CD4-positive, alpha-beta T cell treated with Interferon alpha-2 for 1 hour (primary cell): ENCODE results near the gene SH3D19.
"Not testable (repeated sequence)": the region's sequence is repeated elsewhere in the genome, so short reads cannot be mapped to it uniquely, and the experiment has no call there.

ENCODE experiments used
- DNase-seq, 2 donors: peaks; one replicate each; pipeline ENCODE4 v3.0.0-alpha.2; 2020 to 2022

The SH3D19 gene

GRCh38 chr4:151319490-151319889 lies 5.9 kb downstream of the SH3D19 start:
- no peak for DNase-seq

- DNase-seq, result no peak
Observed at GRCh38 chr4:151318307-151319006, 6.9 kb downstream of the SH3D19 start.

GRCh38 chr4:151316645-151317044 lies 8.8 kb downstream of the SH3D19 start:
- no peak for DNase-seq

- no peak for DNase-seq
Observed at GRCh38 chr4:151315212-151315886, 10.1 kb downstream of the SH3D19 start.

- DNase-seq, result no peak
Observed at GRCh38 chr4:151314479-151314878, 10.9 kb downstream of the SH3D19 start.

- DNase-seq, result no peak
Observed at GRCh38 chr4:151314010-151314355, 11.4 kb downstream of the SH3D19 start.

GRCh38 chr4:151313306-151314009 lies 11.9 kb downstream of the SH3D19 start:
- no peak for DNase-seq

- DNase-seq, result no peak
Observed at GRCh38 chr4:151310124-151310728, 15.2 kb downstream of the SH3D19 start.

- no peak for DNase-seq
Observed at GRCh38 chr4:151304755-151305154, 20.6 kb downstream of the SH3D19 start.

GRCh38 chr4:151304226-151304625 lies 21.2 kb downstream of the SH3D19 start:
- DNase-seq, result no peak

GRCh38 chr4:151302432-151302831 lies 23.0 kb downstream of the SH3D19 start:
- no peak for DNase-seq

- DNase-seq, result no peak
Observed at GRCh38 chr4:151297170-151297569, 28.2 kb downstream of the SH3D19 start.

- DNase-seq, result no peak
Observed at GRCh38 chr4:151296227-151296626, 29.2 kb downstream of the SH3D19 start.

GRCh38 chr4:151294833-151295496 lies 30.4 kb downstream of the SH3D19 start:
- no peak for DNase-seq

- DNase-seq, result no peak
Observed at GRCh38 chr4:151292038-151292437, 33.4 kb downstream of the SH3D19 start.

GRCh38 chr4:151291485-151291884 lies 33.9 kb downstream of the SH3D19 start:
- no peak for DNase-seq

GRCh38 chr4:151287409-151287808 lies 38.0 kb downstream of the SH3D19 start:
- DNase-seq, result no peak

- no peak for DNase-seq
Observed at GRCh38 chr4:151284534-151285245, 40.7 kb downstream of the SH3D19 start.

GRCh38 chr4:151276787-151277562 lies 48.4 kb downstream of the SH3D19 start, which contains the start of gene PRSS48:
Gene PRSS48 (plus strand): TSS chr4:151277161. CDS start chr4:151277173, 12 bp downstream.
- peak in 1 of 2 donors; percentile 21 for DNase-seq

GRCh38 chr4:151268905-151269304 lies 56.5 kb downstream of the SH3D19 start:
- not testable (repeated sequence) for DNase-seq

- no peak for DNase-seq
Observed at GRCh38 chr4:151267822-151268535, 57.4 kb downstream of the SH3D19 start.
